ENCODE measurements around the gene CDX1.
A peak's percentile ranks its signal among the peaks of the same experiment; 100 is the strongest.

Gene CDX1

DNA sequence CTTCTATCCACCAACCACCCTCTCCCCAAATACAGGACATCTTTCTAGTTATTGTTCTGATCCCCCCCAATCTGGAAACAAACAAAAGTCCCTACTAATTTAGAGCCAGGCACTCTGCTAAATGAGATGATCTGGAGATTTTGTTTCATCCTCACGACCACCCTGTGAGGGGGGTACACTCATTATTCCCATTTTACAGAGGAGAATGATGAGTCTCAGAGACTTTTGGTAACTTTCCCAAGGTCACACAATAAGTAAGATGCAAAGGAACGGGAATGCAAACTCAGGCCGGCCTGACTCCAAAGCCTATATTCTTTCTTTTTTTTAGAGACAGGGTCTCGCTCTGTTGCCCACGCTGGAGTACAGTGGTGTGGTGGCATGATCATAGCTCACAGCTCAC, 20.3 kb upstream of the CDX1 start:
- H3K36me3 Mint-ChIP-seq (ENCODE audit: low read depth), result peaks cover 19% of the 10 kb centered on the region
- H3K9me3 Mint-ChIP-seq, result no peaks in the 10 kb centered on the region
- no peaks in the 10 kb centered on the region for H3K27me3 Mint-ChIP-seq (ENCODE audit: low read depth)
- peaks cover 73% of the 10 kb centered on the region for H3K4me1 Mint-ChIP-seq
- H3K4me3 Mint-ChIP-seq, result peak overlapping the region in 1 of 3 experiments; percentile 7
- TF ChIP-seq, protein P1, sequence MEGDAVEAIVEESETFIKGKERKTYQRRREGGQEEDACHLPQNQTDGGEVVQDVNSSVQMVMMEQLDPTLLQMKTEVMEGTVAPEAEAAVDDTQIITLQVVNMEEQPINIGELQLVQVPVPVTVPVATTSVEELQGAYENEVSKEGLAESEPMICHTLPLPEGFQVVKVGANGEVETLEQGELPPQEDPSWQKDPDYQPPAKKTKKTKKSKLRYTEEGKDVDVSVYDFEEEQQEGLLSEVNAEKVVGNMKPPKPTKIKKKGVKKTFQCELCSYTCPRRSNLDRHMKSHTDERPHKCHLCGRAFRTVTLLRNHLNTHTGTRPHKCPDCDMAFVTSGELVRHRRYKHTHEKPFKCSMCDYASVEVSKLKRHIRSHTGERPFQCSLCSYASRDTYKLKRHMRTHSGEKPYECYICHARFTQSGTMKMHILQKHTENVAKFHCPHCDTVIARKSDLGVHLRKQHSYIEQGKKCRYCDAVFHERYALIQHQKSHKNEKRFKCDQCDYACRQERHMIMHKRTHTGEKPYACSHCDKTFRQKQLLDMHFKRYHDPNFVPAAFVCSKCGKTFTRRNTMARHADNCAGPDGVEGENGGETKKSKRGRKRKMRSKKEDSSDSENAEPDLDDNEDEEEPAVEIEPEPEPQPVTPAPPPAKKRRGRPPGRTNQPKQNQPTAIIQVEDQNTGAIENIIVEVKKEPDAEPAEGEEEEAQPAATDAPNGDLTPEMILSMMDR (IDR thresholded peaks at IDR 0.05; ENCODE audit: unreplicated experiment in 3 of 3), result no peak
- peak overlapping the region; percentile 95 to 97 (median 97) for H3K27ac Mint-ChIP-seq

DNA sequence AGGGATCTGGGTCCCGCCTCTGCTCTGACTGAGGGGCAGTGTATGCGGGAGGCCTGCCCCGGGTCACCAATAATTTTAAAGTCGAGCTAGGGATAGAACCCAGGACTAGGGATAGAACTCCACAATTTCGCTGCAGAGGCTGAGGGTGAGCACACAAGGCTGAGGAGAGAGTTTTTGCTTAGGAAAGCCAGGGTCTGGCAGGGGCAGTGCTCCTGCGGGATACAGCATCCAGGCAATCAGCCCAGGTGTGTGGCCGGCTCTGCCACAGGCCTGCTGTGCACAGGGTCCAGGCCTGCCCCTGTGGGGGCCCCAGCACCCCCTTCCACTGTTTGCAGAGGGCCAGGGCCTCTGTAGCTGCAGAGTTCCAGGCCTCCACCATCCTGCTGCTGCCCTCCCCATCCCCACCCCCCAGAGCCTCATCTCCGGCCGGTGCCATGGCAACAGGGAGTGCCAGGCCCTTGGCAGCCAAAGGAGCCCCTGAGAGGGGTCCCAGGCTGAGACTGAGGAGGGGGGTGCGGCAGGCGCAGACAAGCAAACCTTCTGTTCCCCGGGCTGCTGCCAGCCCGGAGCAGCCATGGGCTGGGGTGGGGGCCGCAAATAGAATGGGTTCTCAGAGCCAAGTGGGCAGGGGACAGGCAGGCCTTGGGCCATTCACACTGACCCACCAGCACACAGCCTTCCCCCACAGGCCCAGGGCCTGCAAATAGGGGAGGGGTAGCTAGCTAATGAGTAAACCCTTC, 19.5 kb upstream of the CDX1 start:
- peak overlapping the region in 1 of 3 experiments; percentile 26 for H3K4me3 Mint-ChIP-seq
- peaks cover 16% of the 10 kb centered on the region for H3K36me3 Mint-ChIP-seq (ENCODE audit: low read depth)
- peak overlapping the region; percentile 95 to 97 (median 97) for H3K27ac Mint-ChIP-seq
- peaks cover 65% of the 10 kb centered on the region for H3K4me1 Mint-ChIP-seq
- H3K9me3 Mint-ChIP-seq, result no peaks in the 10 kb centered on the region
- TF ChIP-seq, protein P1 (IDR thresholded peaks at IDR 0.05; ENCODE audit: unreplicated experiment in 3 of 3), result no peak
- H3K27me3 Mint-ChIP-seq (ENCODE audit: low read depth), result no peaks in the 10 kb centered on the region

DNA sequence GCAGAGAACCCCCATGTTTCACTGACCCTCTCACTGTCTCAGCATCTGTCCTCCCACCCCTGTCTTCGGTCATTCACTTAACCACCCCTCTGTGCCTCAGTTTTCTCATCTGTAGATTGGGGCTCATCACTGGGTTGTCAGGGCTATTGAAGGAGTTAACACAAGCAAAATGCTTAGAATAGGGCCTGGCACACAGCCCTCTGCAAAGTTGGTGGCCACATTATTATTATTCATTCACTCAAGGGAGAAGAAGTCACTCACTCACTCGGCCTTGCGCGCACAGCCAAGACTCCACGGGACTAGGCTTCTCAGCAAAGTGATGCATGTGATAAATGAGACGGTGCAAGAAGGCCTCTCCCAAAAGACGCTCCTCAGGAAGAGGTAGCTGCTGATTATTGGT, 18.9 kb upstream of the CDX1 start:
- Mint-ChIP-seq H3K9me3 (no peaks in the 10 kb centered on the region), H3K4me1 (peaks cover 69% of the 10 kb centered on the region), H3K27ac (peak overlapping the region; percentile 60 to 92 (median 81)), H3K27me3 (ENCODE audit: low read depth) (peaks cover 4% of the 10 kb centered on the region), H3K4me3 (peak overlapping the region in 1 of 3 experiments; percentile 37), H3K36me3 (ENCODE audit: low read depth) (peaks cover 20% of the 10 kb centered on the region)
- TF ChIP-seq, protein P1 (IDR thresholded peaks at IDR 0.05; ENCODE audit: unreplicated experiment in 3 of 3), result no peak

DNA sequence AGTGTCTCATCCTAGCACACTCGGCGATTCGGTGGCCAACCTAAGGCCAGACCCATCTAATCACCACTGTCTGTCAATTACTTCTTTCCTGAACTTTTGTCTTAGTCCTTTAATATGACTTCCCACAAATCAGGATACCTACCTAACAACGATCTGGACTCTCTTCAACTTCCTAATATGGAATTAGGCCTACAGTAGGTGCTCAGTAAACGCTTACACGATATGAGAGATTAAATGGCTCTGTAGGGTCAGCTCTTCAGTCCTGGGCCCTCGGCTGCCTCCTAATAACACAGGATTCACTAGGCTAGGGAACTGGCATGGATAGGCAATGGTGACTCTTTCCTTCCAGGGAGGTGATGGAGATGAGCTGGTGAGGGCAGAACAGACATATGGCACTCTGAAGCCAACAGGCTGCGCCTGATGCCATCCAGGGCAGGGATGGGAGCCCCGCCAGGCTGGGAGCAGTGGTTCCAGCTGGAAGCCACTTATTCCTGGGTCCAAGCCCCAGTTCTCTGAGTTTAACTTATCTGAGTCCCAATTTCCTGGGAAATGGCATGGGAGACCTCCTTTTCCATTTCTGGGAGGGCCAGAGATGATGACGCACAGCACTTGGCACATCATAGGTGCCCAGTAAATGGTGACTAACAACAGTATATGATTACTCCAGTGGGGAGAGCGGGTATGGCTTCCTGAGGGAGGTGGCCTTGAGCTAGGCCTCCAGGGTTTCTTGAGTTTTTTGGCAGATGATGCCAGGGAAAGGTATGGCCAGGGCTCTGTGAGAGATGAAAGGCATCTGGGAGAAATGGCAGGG, 18.3 kb upstream of the CDX1 start:
- Mint-ChIP-seq H3K27ac (peak overlapping the region; percentile 60 to 92 (median 81)), H3K36me3 (ENCODE audit: low read depth) (peaks cover 16% of the 10 kb centered on the region), H3K9me3 (no peaks in the 10 kb centered on the region), H3K4me3 (peak overlapping the region; percentile 6 to 20 (median 14)), H3K27me3 (ENCODE audit: low read depth) (peaks cover 4% of the 10 kb centered on the region), H3K4me1 (peaks cover 66% of the 10 kb centered on the region)
- TF ChIP-seq, protein P1 (IDR thresholded peaks at IDR 0.05; ENCODE audit: unreplicated experiment in 3 of 3), result no peak

DNA sequence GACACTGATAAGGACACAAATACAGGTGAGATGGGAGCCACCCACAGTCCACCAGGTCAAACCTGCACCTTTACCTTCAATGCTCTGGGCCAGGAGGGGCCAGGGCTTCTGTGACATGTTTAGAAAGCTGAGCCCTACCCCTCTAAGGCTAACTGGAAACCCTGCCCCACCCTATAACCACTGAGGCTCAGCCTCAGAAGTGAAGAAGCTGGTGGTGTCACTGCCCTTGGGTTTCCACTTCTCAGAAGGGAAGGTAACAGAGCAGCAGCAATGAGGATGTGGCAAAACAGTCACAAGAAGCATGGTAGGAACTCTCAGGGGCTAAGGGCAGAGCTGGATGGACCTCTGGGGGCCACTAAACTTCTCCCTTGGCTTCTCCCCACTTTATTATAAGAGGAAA, 17.0 kb upstream of the CDX1 start:
- Mint-ChIP-seq H3K36me3 (ENCODE audit: low read depth) (peaks cover 16% of the 10 kb centered on the region), H3K4me1 (peaks cover 67% of the 10 kb centered on the region), H3K27me3 (ENCODE audit: low read depth) (peaks cover 4% of the 10 kb centered on the region), H3K4me3 (no peak overlapping the region), H3K9me3 (no peaks in the 10 kb centered on the region), H3K27ac (peak overlapping the region; percentile 27 to 92 (median 81))
- TF ChIP-seq, protein P1 (IDR thresholded peaks at IDR 0.05; ENCODE audit: unreplicated experiment in 3 of 3), result no peak
